OCI-LY1 (cell line): ENCODE measurements around the gene TOM1L2.

Source experiments
- CTCF ChIP-seq: fragments of 200-600 bp; sonication (generic), shearing (Covaris generic); IDR thresholded peaks from 2 replicates; pipeline ENCODE4 v1.5.1; 2017; ENCODE audit warnings: mild to moderate bottlenecking, antibody characterized with exemption, low read length, moderate library complexity, mixed read lengths
- EZH2 ChIP-seq: fragments of 200-600 bp; sonication (generic), shearing (Covaris generic); IDR thresholded peaks from 2 replicates; pipeline ENCODE4 v1.8.0; 2017; ENCODE audit warnings: borderline replicate concordance, mixed run types, mild to moderate bottlenecking, antibody characterized with exemption, low read length, moderate library complexity, mixed read lengths

DNA sequence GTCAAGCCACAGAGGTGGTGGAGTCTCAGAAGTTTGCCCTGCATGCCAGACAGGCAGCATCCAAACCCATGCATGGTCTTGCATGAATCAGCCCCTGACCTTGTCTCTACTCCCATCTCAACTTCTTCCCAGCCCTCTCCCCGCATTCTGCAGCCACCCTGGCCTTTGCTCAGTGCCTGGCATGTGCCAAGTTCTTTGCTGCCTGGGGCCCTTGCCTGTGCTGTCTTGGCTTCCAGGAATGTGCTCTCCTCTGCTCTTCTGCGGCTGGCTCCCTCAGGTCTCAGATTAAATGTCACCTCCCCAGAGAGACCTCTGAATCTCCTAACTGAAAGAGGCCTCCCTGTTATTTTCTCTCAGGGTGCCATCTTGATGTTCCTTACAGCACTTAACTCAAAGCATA, 18.1 kb upstream of the TOM1L2 start:
- TF ChIP-seq CTCF (no peak), EZH2 (no peak)
